Stimulated activated CD4-positive, alpha-beta T cell treated with anti-CD3 and anti-CD28 coated beads, Interleukin-1b, Interleukin-23, amount 100 ng/mL, for 48 hours (primary cell): ENCODE data around the gene APOL1.

ENCODE experiments used
- DNase-seq: peaks from one replicate; pipeline ENCODE4 v3.0.0-alpha.2; 2020

The APOL1 gene

GRCh38 chr22:36294801-36295200 lies 41.9 kb downstream of the APOL1 start:
- DNase-seq = no peak

- DNase-seq = no peak
Observed at GRCh38 chr22:36295247-36295646, 42.3 kb downstream of the APOL1 start.

- DNase-seq = no peak
Observed at GRCh38 chr22:36296690-36297089, 43.8 kb downstream of the APOL1 start.

GRCh38 chr22:36297568-36297967 lies 44.6 kb downstream of the APOL1 start:
- no peak for DNase-seq

- no peak for DNase-seq
Observed at GRCh38 chr22:36298118-36298517, 45.2 kb downstream of the APOL1 start.

- DNase-seq = no peak
Observed at GRCh38 chr22:36298601-36299000, 45.7 kb downstream of the APOL1 start.

- DNase-seq = no peak
Observed at GRCh38 chr22:36299295-36299694, 46.4 kb downstream of the APOL1 start.

GRCh38 chr22:36299911-36300310 lies 47.0 kb downstream of the APOL1 start:
- DNase-seq = no peak

GRCh38 chr22:36300396-36301212 lies 47.7 kb downstream of the APOL1 start:
- no peak for DNase-seq

- DNase-seq = peak; percentile 79
Observed at GRCh38 chr22:36301384-36301828, 48.5 kb downstream of the APOL1 start.

GRCh38 chr22:36301851-36302250 lies 48.9 kb downstream of the APOL1 start:
- no peak for DNase-seq

- DNase-seq = no peak
Observed at GRCh38 chr22:36302439-36303114, 49.6 kb downstream of the APOL1 start.

GRCh38 chr22:36303115-36303467 lies 50.2 kb downstream of the APOL1 start:
- no peak for DNase-seq

- no peak for DNase-seq
Observed at GRCh38 chr22:36303874-36304273, 50.9 kb downstream of the APOL1 start.

- DNase-seq = no peak
Observed at GRCh38 chr22:36304429-36304828, 51.5 kb downstream of the APOL1 start.

GRCh38 chr22:36305813-36306212 lies 52.9 kb downstream of the APOL1 start:
- DNase-seq = no peak

- DNase-seq = no peak
Observed at GRCh38 chr22:36306227-36306626, 53.3 kb downstream of the APOL1 start.

GRCh38 chr22:36308880-36309279 lies 55.9 kb downstream of the APOL1 start:
- no peak for DNase-seq

- DNase-seq = no peak
Observed at GRCh38 chr22:36311386-36312085, 58.6 kb downstream of the APOL1 start.

GRCh38 chr22:36315325-36315724 lies 62.4 kb downstream of the APOL1 start:
- DNase-seq = no peak

GRCh38 chr22:36316419-36316818 lies 63.5 kb downstream of the APOL1 start:
- DNase-seq = no peak
